WTC11 (cell line): ENCODE measurements around the gene UNC79.

ENCODE experiments used
- AFF4 ChIP-seq: sonication (generic); formaldehyde crosslinking; IDR thresholded peaks from 2 replicates; pipeline ENCODE4 v1.8.1; 2023; ENCODE audit warnings: mild to moderate bottlenecking, missing genetic modification reagents, borderline replicate concordance
- ATF2 ChIP-seq: sonication (generic); formaldehyde crosslinking; IDR thresholded peaks from 2 replicates; pipeline ENCODE4 v1.8.1; 2022; ENCODE audit warnings: low read depth, missing genetic modification reagents, borderline replicate concordance
- E2F1 ChIP-seq: sonication (generic); formaldehyde crosslinking; IDR thresholded peaks from 2 replicates; pipeline ENCODE4 v1.8.0; 2022; ENCODE audit warnings: mild to moderate bottlenecking, missing genetic modification reagents
- ESRRA ChIP-seq: sonication (generic); formaldehyde crosslinking; IDR thresholded peaks from 2 replicates; pipeline ENCODE4 v1.8.1; 2022; ENCODE audit warnings: mild to moderate bottlenecking, missing genetic modification reagents, borderline replicate concordance
- FOXK1 ChIP-seq: sonication (generic); formaldehyde crosslinking; IDR thresholded peaks from 2 replicates; pipeline ENCODE4 v1.8.0; 2022; ENCODE audit warnings: mild to moderate bottlenecking, moderate library complexity, missing genetic modification reagents
- NFYB ChIP-seq: sonication (generic); formaldehyde crosslinking; conservative IDR thresholded peaks from 2 replicates; pipeline ENCODE4 v1.8.0; 2022; ENCODE audit warnings: low read depth, missing genetic modification reagents
- SP1 ChIP-seq: sonication (generic); formaldehyde crosslinking; conservative IDR thresholded peaks from 2 replicates; pipeline ENCODE4 v1.8.1; 2022; ENCODE audit warnings: missing genetic modification reagents
- TCF7 ChIP-seq: sonication (generic); formaldehyde crosslinking; IDR thresholded peaks from 2 replicates; pipeline ENCODE4 v1.8.0; 2022; ENCODE audit warnings: mild to moderate bottlenecking, low read depth, missing genetic modification reagents, moderate library complexity
- TF ChIP-seq, protein P1 (sequence below): fragments of 200-600 bp; IDR thresholded peaks from 2 replicates; pipeline ENCODE4 v1.8.0; 2022; ENCODE audit warnings: antibody characterized with exemption

DNA sequence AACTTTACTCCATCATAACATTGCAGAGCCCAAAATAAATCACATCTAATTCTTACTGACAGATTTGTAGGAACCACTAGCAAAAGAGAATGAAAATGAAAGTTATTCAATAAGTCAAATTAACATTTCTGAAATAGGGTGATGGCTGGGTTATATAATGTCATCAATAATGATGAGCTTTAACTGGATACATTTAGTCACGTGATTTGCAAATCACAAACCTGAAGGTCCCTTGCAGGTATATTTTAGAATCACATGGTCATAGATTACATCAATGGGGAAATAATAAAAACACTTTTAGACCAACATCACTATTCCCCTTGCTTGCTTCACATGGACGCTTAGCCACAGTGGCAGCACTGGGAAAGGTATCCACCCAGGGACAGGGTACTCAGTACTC lies 270.8 kb downstream of the UNC79 start:
- TF ChIP-seq SP1 (CRISPR knock-in tag), result no peak
- TF ChIP-seq TCF7 (CRISPR knock-in tag), result no peak
- TF ChIP-seq, protein P1, sequence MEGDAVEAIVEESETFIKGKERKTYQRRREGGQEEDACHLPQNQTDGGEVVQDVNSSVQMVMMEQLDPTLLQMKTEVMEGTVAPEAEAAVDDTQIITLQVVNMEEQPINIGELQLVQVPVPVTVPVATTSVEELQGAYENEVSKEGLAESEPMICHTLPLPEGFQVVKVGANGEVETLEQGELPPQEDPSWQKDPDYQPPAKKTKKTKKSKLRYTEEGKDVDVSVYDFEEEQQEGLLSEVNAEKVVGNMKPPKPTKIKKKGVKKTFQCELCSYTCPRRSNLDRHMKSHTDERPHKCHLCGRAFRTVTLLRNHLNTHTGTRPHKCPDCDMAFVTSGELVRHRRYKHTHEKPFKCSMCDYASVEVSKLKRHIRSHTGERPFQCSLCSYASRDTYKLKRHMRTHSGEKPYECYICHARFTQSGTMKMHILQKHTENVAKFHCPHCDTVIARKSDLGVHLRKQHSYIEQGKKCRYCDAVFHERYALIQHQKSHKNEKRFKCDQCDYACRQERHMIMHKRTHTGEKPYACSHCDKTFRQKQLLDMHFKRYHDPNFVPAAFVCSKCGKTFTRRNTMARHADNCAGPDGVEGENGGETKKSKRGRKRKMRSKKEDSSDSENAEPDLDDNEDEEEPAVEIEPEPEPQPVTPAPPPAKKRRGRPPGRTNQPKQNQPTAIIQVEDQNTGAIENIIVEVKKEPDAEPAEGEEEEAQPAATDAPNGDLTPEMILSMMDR, result no peak
- no peak for TF ChIP-seq AFF4 (CRISPR knock-in tag)
- no peak for TF ChIP-seq FOXK1 (CRISPR knock-in tag)
- no peak for TF ChIP-seq ATF2 (CRISPR knock-in tag)
- TF ChIP-seq E2F1 (CRISPR knock-in tag), result no peak
- no peak for TF ChIP-seq ESRRA (CRISPR knock-in tag)
- TF ChIP-seq NFYB (CRISPR knock-in tag), result no peak
